Left ventricle myocardium superior (tissue), 1 donor: ENCODE measurements around the gene ANKRD26. TPM values are rescaled to one million over a fixed set of nuclear protein-coding genes. Genes with fewer than 3 reads are reported as not detected.
"Not testable (repeated sequence)": the region's sequence is repeated elsewhere in the genome, so short reads cannot be mapped to it uniquely, and the experiment has no call there.

Source experiments
- ATAC-seq: fragments of 200-7000 bp; cut with Tn5 transposase; one replicate; pipeline ENCODE4 v1.9.1; 2020; ENCODE audit warnings: mild to moderate bottlenecking, moderate library complexity
- DNase-seq: peaks from one replicate; pipeline ENCODE4 v3.0.0-alpha.2; 2020
- intact Hi-C: fragments of 100-400 bp; cut with micrococcal nuclease; formaldehyde crosslinking; loops from one replicate; pipeline ENCODE4 v1.11.0; 2022
- long read RNA-seq: library from polyadenylated mRNA; unstranded; transcript quantifications from one replicate; pipeline ENCODE4 v2.0.0, GENCODE V29; 2021
- total RNA-seq: library from RNA; stranded (reverse); fragmentation: NEBNext Ultra II Directional; extraction: Animal tissue kit (Norgen Biotek cat#: 25700); gene quantifications from one replicate; pipeline ENCODE4 v1.2.1, GENCODE V29; 2021
- donor health status: DM: no; HTN: yes; CAD: no; lungs with severe emphysema.

ANKRD26 gene
- 12.3 TPM for total RNA-seq
- long read RNA-seq, partial matches to known transcripts = 17 of 21 reads
- long read RNA-seq, other reads (novel, unspliced or antisense) = 4 of 21 reads

DNA sequence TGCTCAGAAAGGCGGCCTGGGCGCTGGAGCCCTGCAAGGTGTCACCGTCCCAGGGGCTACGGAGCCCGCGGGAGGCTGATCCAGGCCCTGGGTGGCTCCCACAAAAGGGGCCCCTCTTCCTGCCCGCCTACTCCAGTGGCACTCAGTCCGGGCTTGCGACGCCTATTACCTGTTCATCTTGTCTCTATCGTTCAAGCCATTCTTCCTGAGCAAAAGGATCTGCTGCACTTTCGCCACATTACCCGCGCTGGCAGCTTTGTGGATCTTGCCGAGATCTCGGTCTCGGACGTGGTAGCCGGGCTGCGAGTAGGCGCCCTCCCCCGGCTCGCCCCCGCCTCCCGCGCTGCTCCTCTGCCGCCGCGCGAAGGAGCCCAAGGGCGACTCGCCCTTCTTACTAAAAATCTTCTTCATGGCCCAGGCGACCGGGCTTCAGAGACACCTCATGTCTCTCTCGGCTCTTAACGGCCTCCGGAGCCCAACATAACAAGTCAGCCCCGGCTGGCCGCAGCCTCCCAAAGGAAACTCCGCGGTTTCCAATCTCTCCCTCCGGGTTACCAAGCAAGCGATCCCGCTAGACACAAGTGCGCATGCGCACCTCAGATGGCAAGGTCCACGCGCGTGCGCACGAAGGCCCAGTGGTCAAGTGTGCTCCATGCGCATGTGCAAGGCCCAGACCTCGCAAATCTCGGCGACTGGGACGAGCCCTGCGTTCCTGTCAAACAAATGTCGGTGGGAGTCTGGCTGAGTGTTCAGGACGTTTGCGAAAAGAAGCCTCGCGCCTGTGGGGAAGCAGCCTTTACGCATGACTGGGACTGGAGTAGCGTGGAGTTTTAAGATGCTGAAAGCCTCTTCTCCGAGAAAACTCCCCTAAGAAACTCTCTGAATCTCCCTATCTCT is at the start of gene ANKRD26:
Gene ANKRD26, minus strand, starts transcription at position 579 of the 897 bp plus-strand sequence. Its CDS starts 168 bp downstream, at position 411.
- DNase-seq (peak; percentile 100), ATAC-seq (peak; percentile 96)
- intact Hi-C loops = no loop called here

DNA sequence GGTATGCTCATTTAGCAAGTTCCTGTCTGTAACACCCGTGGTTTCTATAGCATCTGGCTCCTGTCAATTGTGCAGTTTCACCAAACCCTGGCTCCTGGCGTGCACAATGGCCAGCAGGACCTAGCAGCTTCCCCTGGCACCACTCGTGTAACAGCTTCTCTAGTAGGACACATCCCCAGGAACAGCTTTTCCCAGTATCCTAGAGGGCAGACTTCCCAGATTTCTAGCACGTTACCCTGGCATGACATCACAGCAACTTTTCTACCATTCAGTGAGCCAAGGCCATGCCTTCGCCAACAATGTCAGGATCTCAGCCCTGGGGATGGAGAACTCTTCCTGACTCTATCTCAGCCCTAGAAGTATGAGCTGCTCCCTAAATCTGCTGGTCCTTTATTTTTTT is 47.4 kb upstream of the ANKRD26 start:
- intact Hi-C loops = no loop called here
- no peak for DNase-seq

DNA sequence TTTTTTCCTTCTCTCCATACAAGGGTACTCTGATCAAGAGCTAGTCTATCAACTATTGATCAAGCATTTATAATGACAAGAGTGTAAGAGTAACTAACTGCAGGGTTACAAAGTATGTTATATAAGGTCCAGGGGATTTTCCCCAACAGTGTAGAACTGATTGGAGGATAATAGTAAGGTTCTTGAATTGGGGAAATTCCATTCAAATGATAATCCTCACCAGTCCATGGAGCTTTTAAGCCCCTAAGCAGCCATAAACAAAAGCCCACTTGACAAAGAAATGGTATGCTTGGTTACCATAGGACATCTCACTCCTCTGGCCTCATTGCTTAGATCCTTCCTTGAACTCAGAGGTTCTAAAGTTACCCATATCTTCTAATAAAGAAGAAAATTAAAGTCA is 45.6 kb upstream of the ANKRD26 start:
- intact Hi-C loops = no loop called here
- ATAC-seq (no peak), DNase-seq (no peak)

More for the DNA sequence above, 47.4 kb upstream of the ANKRD26 start:
- ATAC-seq = peak; percentile 92

DNA sequence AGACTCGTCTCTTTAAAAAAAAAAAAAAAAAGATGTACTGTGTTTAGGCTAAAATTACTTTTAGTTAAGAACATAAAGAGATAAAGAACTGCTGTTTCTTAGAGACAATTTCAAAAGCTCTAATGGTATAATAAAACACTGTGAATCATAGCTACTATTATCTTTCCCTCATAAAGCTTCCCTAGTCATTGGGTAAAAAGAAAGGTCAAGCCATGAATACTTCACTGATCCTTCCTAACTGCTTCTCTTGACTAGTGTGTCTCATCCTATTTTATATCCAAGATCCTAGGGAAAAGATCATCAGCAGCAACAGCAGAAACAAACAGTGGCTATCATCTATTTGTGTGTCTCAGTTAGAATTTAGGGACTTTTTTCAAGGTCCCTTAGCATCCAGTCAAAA is 43.4 kb upstream of the ANKRD26 start:
- intact Hi-C loops = no loop called here
- no peak for DNase-seq
- no peak for ATAC-seq

DNA sequence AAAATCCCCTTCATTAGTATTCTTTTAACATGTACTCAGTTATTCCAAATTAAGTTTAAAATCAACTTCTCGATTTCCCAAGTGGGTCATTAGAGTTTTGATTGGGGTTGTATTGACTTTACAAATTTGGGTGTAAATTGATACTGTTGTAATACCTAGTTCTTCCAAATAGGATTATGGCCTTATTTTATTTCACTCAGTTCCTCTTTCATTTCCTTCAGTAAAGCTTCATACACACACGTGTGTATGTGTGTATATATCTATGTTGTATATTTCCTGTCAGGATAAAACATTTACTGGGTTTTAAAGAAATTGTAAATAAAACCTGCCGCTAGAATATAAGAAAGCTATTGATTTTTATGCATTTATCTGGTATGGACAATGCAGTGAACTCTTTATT is 38.0 kb upstream of the ANKRD26 start:
- intact Hi-C loops = no loop called here
- DNase-seq (no peak), ATAC-seq (no peak)

DNA sequence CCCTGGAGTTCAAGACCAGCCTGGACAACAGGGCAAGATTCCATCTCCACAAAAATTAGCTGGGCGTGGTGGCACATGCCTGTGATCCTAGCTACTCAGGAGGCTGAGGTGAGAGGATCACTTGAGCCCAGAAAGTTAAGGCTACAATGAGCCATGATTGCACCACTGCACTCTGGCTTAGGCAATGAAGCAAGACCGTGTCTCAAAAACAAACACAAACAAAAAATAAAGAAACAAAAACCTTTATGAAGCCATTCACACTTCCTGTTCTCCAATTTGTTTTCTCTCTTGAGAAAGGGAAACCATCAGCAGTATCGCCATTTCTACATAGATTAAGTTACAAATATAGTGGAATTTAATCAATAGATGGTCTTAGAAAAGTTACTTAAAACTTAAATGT is 34.1 kb upstream of the ANKRD26 start:
- no peak for DNase-seq
- ATAC-seq = no peak
- intact Hi-C loops = no loop called here

DNA sequence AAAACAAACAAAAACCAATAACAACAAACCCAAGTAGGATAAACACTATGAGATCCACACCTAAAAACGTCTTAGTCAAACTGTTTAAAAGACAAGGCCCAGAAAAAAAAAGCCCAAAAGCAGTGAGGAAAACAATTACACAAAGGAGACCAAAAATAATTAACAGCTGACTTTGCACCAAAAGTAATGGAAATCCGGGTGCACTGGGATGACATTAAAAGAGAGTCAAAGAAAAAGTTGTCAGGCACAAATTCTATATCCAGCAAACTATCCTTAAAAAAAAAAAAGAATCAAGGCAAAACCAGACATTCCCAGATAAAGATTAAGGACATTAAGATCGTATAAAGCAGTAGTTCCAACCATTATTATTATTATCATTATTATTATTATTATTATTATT is 7.9 kb upstream of the ANKRD26 start:
- no peak for ATAC-seq
- intact Hi-C loops = no loop called here
- no peak for DNase-seq

DNA sequence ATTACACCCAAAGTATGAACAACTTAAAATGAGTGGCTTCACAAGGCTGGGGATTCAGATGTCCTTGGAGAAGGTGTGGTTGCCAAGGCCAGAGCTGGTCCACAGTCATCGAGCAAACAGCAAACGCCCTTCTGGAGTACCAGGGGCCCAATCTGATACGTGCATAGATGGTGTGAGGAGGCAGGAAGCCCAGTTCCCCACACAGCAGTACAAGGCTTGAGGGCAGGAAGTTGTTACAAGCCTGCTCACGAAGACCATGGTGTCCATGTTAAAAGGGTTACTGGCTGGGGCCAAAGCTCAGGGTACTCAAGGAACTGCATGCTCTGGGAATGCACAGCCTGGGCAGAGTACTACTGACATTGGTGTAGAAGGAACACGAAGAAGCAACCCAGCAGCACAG is 4.6 kb upstream of the ANKRD26 start:
- DNase-seq (no peak), ATAC-seq (no peak)
- intact Hi-C loops = no loop called here

DNA sequence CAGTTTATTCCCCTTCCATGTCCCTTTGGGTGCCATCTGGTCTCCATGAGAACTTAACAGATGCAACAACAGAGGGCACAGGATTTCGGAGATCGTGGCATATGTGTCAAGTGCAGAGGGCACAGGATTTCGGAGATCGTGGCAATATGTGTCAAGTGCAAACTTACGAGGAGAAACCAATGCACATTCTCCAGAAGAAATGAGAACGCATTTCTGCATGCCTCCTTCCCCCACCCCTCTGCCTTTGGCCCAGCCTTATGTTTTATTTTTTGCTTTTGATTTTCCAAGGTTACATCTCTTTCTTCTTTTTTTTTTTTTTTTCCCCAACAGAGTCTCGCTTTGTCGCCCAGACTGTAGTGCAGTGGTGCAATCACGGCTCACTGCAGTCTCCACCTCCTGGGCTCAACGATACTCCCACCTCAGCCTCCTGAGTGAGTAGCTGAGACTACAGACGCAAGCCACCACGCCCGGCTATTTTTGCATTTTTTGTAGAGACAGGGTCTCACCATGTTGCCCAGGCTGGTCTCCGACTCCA is 586 bp upstream of the ANKRD26 start:
- ATAC-seq (peak; percentile 23), DNase-seq (no peak)
- intact Hi-C loops = no loop called here

DNA sequence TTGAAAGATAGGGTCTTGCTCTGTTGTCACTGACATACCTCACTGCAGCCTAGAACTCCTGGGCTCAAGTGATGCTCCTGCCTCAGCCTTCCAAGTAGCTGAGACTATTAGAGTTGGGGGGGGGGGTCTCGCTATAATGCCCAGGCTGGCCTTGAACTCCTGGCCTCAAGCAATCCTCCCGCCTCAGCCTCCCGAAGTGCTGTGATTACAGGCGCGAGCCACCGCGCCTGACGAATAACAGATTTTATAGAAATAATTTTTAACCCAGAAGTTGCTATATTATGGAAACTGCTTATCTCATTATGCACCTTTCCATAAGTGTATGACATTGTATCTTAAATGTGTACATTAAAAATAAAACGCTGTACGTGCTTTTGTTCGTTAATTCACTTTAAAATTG is 846 bp downstream of the ANKRD26 start:
- intact Hi-C loops = no loop called here
- ATAC-seq (no peak), DNase-seq (no peak)

DNA sequence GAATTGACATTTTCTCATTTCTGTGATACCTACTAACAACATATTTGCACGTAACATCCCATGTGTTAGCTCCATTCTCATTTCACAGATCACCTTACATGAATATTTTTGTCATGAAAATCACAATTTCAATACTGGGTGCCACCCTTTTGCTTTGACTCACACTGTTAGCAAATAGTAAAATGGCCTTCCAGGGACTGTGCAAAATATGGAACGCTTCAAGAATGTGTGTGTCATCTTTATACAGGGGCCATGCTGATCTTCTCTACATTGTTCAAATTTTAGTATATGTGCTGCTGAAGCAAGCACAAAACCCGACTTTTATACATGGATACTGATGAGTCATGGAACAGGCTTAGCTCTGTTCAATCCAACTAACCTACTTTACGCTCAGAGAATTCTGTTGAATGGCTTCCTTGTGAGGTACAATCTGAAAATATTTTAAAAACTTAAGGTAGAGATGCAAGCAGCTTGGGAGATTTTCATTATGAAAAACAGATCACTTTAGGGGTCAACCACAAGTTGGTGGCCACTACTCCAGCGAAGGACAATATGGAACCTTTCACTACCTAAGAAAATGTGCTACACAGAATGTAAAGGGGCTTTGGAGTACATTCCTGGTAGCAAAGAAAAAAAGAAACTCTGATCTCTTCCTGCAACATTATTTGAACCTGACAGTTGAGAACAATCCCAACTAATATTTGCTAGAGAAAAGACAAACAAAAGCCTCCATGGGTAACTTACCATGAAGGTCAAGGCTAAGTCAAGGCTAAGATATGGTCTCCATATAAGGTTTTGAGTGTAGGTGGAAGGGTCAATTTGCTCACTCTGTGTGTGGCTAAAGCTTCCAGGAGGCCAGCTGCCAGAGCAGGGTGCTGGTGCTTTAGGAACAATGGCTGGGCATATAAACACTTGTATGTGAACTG is 11.9 kb downstream of the ANKRD26 start:
- intact Hi-C loops = no loop called here
- no peak for ATAC-seq
- DNase-seq = no peak

DNA sequence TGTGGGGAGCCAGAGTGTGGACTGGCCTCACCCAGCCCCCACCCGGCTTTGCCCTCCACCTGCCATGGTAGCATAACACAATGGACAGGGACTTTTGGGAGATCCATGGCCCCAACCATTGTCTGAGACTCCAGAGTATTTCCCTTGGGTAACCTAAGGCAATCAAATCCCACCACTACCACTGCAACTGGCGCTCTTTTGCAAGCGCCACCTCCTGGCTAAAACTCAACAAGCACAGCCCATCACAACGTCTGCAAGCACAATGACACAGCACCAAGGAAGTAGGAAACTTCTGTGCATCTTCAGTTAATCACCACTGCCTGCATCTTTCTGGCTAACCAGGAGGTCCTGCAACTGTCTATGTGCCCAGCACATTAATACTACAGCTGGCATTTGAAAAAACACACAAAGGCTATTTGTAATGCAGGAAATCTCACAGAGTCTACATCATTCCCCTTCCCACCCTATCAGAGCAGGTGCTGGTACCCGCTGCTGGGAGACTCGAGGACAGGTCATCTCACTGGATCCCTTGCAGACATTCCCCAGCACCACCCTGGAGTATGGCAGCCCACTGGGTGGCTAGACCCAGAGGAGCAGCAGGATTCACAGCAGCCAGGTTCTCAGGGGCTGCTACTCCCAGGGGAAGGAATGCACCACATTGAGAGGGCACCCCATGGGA is 27.7 kb downstream of the ANKRD26 start:
- intact Hi-C loops = no loop called here
- DNase-seq (no peak), ATAC-seq (no peak)

DNA sequence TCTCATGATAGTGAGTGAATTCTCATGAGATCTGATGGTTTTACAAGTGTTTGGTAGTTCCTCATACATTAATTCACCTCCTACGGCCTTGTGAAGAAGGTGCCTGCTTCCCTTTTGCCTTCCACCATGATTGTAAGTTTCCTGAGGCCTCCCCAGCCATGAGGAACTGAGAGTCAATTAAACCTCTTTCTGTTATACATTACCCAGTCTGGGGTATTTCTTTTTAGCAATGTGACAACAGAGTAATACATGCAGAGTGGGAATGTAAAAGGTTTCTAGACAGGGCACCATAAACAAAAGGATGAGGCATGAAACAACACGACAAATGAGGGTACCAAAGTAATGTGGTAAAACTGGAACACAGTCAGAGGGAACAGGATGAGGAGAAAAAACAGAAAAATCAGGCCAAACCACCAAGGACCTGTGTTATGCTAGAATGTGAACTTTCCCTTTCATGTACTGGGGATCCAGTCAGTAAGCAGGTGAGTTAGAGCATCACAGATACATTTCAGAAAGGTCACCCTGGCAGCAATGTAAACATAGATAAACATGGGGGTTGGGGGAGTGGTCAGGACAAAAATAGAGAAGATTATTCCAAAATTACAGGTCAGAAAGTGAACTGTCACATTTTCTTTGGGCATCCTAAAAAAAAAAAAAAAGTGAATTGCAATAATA is 31.9 kb downstream of the ANKRD26 start:
- DNase-seq (no peak), ATAC-seq (no peak)
- intact Hi-C loops = no loop called here

DNA sequence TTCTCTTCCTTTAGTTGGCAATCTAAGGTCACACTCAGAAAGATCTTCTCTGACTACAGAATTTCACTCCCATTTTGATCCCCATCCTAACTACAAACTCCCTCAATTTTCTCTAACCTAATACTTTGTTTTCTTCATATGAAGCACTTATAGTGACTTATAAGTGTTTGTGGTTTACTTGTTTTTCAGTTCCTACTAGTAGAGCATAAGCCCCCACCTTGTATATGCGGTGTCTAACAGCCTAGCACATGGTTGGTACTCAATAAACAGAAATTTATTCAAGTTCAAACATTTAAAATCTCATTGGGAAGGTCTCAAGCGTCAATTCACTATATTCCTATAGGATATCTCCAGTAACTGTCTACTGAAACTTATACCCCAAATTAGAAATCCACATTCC is 35.2 kb downstream of the ANKRD26 start:
- intact Hi-C loops = no loop called here
- no peak for ATAC-seq
- DNase-seq = no peak

DNA sequence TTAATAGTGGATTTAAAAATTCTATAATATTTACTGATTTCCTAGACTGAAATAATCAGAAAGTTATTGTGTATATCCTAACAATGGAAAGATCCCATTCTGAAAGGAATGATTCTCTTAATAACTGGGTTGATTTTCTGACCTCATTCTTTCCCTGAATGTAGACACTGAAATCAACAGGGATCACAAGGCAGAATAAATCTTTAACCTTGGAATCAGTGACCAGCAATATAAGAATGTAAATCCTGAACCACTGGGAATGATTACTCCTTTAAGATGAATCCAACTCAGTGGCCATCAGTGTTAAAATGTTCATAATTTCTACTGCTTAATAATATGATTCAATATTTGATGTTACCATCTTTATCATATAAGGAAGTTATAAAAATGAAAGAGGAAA is 47.6 kb downstream of the ANKRD26 start:
- no peak for DNase-seq
- intact Hi-C loops = no loop called here
- no peak for ATAC-seq

DNA sequence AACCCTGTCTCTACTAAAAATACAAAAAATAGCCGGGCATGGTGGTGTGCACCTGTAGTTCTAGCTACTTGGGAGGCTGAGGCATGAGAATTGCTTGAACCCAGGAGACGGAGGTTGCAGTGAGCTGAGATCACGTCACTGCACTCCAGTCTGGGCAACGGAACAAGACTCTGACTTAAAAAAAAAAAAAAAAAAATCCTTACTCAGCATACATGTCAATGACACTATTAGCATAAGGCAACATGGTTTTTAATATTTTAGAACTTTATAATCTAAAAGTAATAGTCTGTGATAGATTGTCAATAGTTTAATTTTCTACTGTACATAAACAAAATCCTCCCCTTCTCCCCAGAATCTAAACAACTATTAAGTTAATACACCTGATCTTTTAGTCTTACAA is 55.0 kb downstream of the ANKRD26 start:
- DNase-seq, ATAC-seq, intact Hi-C loops: not testable (repeated sequence)

DNA sequence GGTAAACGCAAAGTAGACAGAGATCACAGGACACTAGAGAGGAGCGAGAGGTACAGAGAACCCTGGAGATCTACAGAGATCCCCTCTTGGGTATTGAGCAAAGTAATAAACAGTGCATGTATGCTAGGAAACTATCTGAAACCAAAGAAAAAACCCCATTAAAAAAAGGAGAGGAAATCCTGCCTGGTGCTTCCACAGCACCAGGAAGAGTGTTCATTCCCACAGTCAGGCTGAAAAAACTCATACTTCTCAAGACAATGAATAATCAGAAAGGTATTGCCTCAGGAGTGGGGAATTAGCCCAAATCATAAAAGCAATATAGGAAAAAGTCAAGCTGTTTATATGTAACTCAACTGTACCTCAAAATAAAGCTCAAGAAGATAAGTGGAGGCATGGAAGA is 59.1 kb downstream of the ANKRD26 start:
- ATAC-seq (no peak), DNase-seq (no peak)
- intact Hi-C loops = no loop called here

DNA sequence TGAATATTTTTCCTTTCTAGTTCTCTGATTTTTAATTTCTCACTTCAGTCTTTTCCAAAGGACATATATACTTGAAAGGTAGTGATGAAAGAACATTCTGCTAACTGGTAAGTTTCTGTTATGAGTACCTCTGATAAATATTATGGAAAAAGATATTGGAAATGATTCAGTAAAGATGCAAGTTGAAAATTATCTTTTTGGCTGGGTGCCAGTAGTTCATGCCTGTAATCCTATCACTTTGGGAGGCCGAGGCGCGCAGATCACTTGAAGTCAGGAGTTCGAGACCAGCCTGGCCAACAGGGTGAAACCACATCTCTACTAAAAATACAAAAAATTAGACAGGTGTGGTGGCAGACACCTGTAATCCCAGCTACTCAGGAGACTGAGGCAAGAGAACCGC is 62.1 kb downstream of the ANKRD26 start:
- DNase-seq = no peak

DNA sequence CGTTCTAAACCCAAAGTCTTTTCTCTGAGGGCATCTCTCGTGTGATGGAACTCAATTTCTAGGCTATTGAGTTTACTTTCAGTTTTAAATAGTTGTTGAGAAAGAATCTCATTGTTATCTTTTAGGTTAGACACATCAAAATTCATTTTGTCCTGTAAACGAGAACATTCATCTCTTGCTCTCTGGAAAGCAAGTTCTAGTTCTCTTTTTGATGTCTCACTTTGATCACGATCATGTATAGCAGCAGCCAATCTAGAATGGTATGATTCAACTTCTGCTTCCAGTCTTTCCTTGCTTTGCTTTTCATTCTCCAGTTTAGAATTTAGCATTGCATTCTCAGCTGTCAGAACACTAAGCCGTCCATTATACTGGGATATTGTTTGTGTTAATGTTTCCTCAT is 65.1 kb downstream of the ANKRD26 start:
- intact Hi-C loops = no loop called here
- ATAC-seq (no peak), DNase-seq (no peak)

More for the DNA sequence above, 62.1 kb downstream of the ANKRD26 start:
- no peak for ATAC-seq
- intact Hi-C loops = no loop called here
